Endodermal cell (in vitro differentiated cells): Measurements from ENCODE around the gene MYDGF. TPM values are rescaled to one million over a fixed set of nuclear protein-coding genes. Genes with fewer than 3 reads are reported as not detected.

Experiments
- DNase-seq: peaks from one replicate; pipeline ENCODE4 v3.0.0-alpha.2; 2017
- H3K27ac ChIP-seq: 2 replicates; pipeline ENCODE4 v1.5.1; 2013; ENCODE audit warnings: mild to moderate bottlenecking, low read depth, low read length, moderate library complexity
- H3K27me3 ChIP-seq: 2 replicates; pipeline ENCODE4 v1.6.1; 2013; ENCODE audit warnings: mild to moderate bottlenecking, low read length, moderate library complexity; ENCODE audit not compliant: insufficient read depth, control insufficient read depth, poor library complexity, severe bottlenecking
- H3K36me3 ChIP-seq: 2 replicates; pipeline ENCODE4 v1.7.0; 2013; ENCODE audit warnings: mild to moderate bottlenecking, low read length, moderate library complexity; ENCODE audit not compliant: control insufficient read depth, insufficient read depth
- H3K4me1 ChIP-seq: one replicate; pipeline ENCODE4 v1.7.0; 2013; ENCODE audit warnings: low read length; ENCODE audit not compliant: control insufficient read depth, insufficient read depth
- H3K4me3 ChIP-seq: 2 replicates; pipeline ENCODE4 v1.5.1; 2013; ENCODE audit warnings: mild to moderate bottlenecking, low read length, moderate library complexity
- H3K9ac ChIP-seq: 2 replicates; pipeline ENCODE4 v1.6.1; 2013; ENCODE audit warnings: mild to moderate bottlenecking, low read length, moderate library complexity; ENCODE audit not compliant: poor library complexity, severe bottlenecking; ENCODE audit errors: extremely low read depth
- H3K9me3 ChIP-seq: 2 replicates; pipeline ENCODE4 v1.6.1; 2013; ENCODE audit warnings: mild to moderate bottlenecking, low read length, moderate library complexity; ENCODE audit not compliant: control insufficient read depth
- H3K27ac Mint-ChIP-seq: 2 replicates; pipeline ENCODE4 v1.8.0; 2020; ENCODE audit warnings: mixed read lengths
- H3K27me3 Mint-ChIP-seq: 2 replicates; pipeline ENCODE4 v1.8.0; 2021; ENCODE audit warnings: mild to moderate bottlenecking, mixed read lengths; ENCODE audit not compliant: insufficient read depth
- H3K36me3 Mint-ChIP-seq: 2 replicates; pipeline ENCODE4 v1.8.0; 2020; ENCODE audit warnings: low read depth, mixed read lengths
- H3K4me1 Mint-ChIP-seq: 2 replicates; pipeline ENCODE4 v1.8.0; 2020; ENCODE audit warnings: mixed read lengths
- H3K4me3 Mint-ChIP-seq: 2 replicates; pipeline ENCODE4 v1.8.0; 2020; ENCODE audit warnings: mild to moderate bottlenecking, moderate library complexity, mixed read lengths
- H3K9me3 Mint-ChIP-seq: 2 replicates; pipeline ENCODE4 v1.8.0; 2020; ENCODE audit warnings: mild to moderate bottlenecking, mixed read lengths
- WGBS, 2 experiments: methylation state at CpG; one replicate each; pipeline versions ENCODE4 v1.1.5 to v1.1.7; 2013; ENCODE audit warnings: missing lambda C conversion rate in 2 of 2, mixed read lengths in 1 of 2; ENCODE audit not compliant: insufficient coverage in 1 of 2, insufficient read length in 1 of 2; 5-methylcytosine and 5-hydroxymethylcytosine counted together
- total RNA-seq, 2 donors: library from RNA; stranded (reverse); fragmentation: NEBNext Ultra II Directional in 1 of 2; extraction: Animal tissue kit (Norgen Biotek cat#: 25700) in 1 of 2; gene quantifications; 2 replicates in 1 of 2; 3 replicates in 1 of 2; pipeline ENCODE4 v1.2.1, GENCODE V29; 2021
- TF ChIP-seq, protein P1 (sequence below): fragments of 200-600 bp; sonication (generic); conservative IDR thresholded peaks from 2 replicates; pipeline ENCODE4 v1.5.0; 2021; ENCODE audit warnings: antibody characterized with exemption, mild to moderate bottlenecking

Gene MYDGF
- total RNA-seq, 2 donors from 2014 or later, result 58.7 to 64.0 TPM

DNA sequence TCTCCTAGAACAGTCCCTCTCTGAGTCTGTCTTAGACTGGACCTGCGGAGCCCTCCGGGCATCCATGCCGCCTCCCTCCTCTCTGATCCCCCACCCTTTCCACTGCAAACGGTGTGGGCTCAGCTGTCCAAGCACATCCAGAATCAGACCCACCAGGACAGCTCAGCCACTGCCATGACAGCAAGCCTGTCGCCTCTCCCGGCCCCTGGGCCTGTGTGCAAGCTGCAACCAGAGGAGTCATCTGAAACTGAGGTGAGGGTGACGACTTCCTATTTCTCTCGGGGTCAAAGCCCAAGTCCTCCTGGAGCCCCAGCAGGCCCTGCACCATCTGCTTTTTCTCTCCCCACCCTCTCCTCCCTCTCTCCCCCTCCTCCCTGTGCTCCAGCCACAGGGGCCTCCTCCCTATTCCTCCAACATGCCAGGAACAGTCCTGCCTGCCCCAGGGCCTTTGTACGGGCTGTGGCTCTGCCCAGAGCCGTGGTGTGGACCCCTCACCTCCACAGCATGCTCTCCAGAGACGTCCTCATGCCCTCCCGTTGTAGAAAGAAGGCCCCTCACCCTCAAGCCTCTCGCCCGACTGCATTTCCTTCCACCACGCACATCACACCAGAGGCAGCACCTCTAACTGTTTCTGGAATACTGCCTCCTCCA lies 23.5 kb upstream of the MYDGF start:
- peak overlapping the region; percentile 58 for H3K27ac Mint-ChIP-seq

GRCh38 chr19:4693078-4693350 lies 22.9 kb upstream of the MYDGF start:
- no peak overlapping the region for H3K9ac ChIP-seq
- TF ChIP-seq, protein P1, sequence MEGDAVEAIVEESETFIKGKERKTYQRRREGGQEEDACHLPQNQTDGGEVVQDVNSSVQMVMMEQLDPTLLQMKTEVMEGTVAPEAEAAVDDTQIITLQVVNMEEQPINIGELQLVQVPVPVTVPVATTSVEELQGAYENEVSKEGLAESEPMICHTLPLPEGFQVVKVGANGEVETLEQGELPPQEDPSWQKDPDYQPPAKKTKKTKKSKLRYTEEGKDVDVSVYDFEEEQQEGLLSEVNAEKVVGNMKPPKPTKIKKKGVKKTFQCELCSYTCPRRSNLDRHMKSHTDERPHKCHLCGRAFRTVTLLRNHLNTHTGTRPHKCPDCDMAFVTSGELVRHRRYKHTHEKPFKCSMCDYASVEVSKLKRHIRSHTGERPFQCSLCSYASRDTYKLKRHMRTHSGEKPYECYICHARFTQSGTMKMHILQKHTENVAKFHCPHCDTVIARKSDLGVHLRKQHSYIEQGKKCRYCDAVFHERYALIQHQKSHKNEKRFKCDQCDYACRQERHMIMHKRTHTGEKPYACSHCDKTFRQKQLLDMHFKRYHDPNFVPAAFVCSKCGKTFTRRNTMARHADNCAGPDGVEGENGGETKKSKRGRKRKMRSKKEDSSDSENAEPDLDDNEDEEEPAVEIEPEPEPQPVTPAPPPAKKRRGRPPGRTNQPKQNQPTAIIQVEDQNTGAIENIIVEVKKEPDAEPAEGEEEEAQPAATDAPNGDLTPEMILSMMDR, result no peak
- no peaks in the 10 kb centered on the region for H3K9me3 ChIP-seq
- no peak for DNase-seq
- H3K4me1 ChIP-seq, result no peaks in the 10 kb centered on the region
- H3K27ac ChIP-seq, result no peak overlapping the region
- Mint-ChIP-seq H3K27me3 (no peaks in the 10 kb centered on the region), H3K9me3 (no peaks in the 10 kb centered on the region), H3K36me3 (peaks cover 65% of the 10 kb centered on the region), H3K27ac (no peak overlapping the region), H3K4me1 (no peaks in the 10 kb centered on the region), H3K4me3 (no peak overlapping the region)
- no peaks in the 10 kb centered on the region for H3K27me3 ChIP-seq
- H3K4me3 ChIP-seq, result no peak overlapping the region
- peaks cover 45% of the 10 kb centered on the region for H3K36me3 ChIP-seq
- 92% methylated on average over 7 of the region's 7 CpGs; no CpG with 5 or more reads in 1 of the 2 experiments for WGBS, 2 experiments

More for the DNA sequence above, 23.5 kb upstream of the MYDGF start:
- no peak overlapping the region for H3K4me3 Mint-ChIP-seq
- peaks cover 63% of the 10 kb centered on the region for H3K36me3 Mint-ChIP-seq
- Histone ChIP-seq H3K4me1 (no peaks in the 10 kb centered on the region), H3K36me3 (peaks cover 48% of the 10 kb centered on the region), H3K9me3 (no peaks in the 10 kb centered on the region), H3K9ac (no peak overlapping the region), H3K27me3 (no peaks in the 10 kb centered on the region), H3K27ac (no peak overlapping the region), H3K4me3 (no peak overlapping the region)
- H3K4me1 Mint-ChIP-seq, result no peaks in the 10 kb centered on the region
- H3K9me3 Mint-ChIP-seq, result no peaks in the 10 kb centered on the region
- WGBS, 2 experiments, result 86 to 95% methylated on average over 2 to 15 of the region's 15 CpGs
- DNase-seq, result no peak
- no peaks in the 10 kb centered on the region for H3K27me3 Mint-ChIP-seq
- TF ChIP-seq, protein P1, result no peak

DNA sequence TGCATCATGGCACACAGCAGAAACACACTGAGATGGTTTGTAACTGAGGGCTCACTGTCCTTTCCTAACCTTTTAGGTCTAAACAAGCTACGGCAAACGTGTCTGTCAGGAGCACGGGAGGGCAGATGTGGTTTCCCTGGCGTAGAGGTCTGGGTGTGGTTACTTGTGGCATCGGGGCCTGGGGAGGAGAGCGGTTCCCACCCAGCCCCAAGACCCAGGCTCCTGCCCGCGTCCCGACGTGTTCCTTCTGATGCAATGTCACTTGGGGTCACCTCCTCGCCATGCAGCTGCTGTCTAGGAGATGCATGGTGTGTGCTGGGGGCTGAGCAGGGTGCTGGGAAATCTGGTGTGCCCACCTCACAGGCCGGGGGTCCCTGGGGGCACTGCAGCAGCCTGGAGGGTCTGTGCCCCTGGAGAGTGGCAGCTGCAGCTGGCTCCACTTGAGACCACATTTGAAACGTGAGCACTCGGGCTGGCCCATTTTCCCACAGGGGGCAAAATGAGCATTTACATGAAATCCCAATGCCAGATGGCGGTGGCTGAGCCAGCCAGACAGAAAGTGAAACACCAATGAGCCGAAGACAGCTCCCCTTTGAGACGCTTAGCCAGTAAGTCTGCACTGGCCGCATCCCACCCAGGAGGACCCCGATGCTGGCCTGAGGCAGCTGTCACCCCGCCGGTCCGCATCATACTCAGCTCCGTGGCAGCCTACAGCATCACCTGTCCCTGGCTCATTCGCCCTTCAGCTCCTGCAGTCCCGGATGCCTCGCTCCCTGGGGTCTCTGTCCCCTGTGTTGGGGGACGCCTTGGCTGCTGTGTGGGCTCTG lies 22.3 kb upstream of the MYDGF start:
- Histone ChIP-seq H3K36me3 (peaks cover 45% of the 10 kb centered on the region), H3K4me3 (no peak overlapping the region), H3K9ac (no peak overlapping the region), H3K4me1 (no peaks in the 10 kb centered on the region), H3K9me3 (no peaks in the 10 kb centered on the region), H3K27me3 (no peaks in the 10 kb centered on the region), H3K27ac (no peak overlapping the region)
- Mint-ChIP-seq H3K4me3 (no peak overlapping the region), H3K9me3 (no peaks in the 10 kb centered on the region), H3K36me3 (peaks cover 62% of the 10 kb centered on the region), H3K27ac (no peak overlapping the region), H3K4me1 (no peaks in the 10 kb centered on the region), H3K27me3 (no peaks in the 10 kb centered on the region)
- WGBS, 2 experiments, result 96 to 100% methylated on average over 3 to 27 of the region's 27 CpGs
- DNase-seq, result no peak
- TF ChIP-seq, protein P1, result no peak
